GM12878 (cell line): Measurements from ENCODE around the gene KIF3A. TPM values are rescaled to one million over a fixed set of nuclear protein-coding genes. Genes with fewer than 3 reads are reported as not detected.

ENCODE experiments used
- ATAC-seq: fragments of 200-7000 bp; cut with Tn5 transposase; 3 replicates; pipeline ENCODE4 v1.9.1; 2020; ENCODE audit warnings: mild to moderate bottlenecking, moderate library complexity
- BruUV-seq: library from RNA; stranded (reverse); fragments of 400-500 nt; replicated peaks from 2 replicates; lab custom pipeline; 2021; lab: Mats Ljungman, UMichigan
- CTCF ChIA-PET: fragments of 300-600 bp; sonication (Branson Sonifier 250); formaldehyde crosslinking; extraction: SDS; loops from one replicate; lab custom pipeline; 2021; ENCODE audit warnings: inconsistent platforms; lab: Yijun Ruan, JAX
- POLR2A ChIA-PET: fragments of 350-600 bp; formaldehyde crosslinking; extraction: SDS; loops from one replicate; lab custom pipeline; 2021; ENCODE audit warnings: inconsistent platforms; lab: Charles Lee
- RAD21 ChIA-PET: fragments of 300-600 bp; sonication (Branson Sonifier 250); formaldehyde crosslinking; loops from one replicate; lab custom pipeline; 2023; ENCODE audit warnings: antibody characterized with exemption; ENCODE audit not compliant: unreplicated experiment; lab: Charles Lee
- SMC1A ChIA-PET: fragments of 300-600 bp; sonication (Branson Sonifier 250); formaldehyde crosslinking; loops from one replicate; lab custom pipeline; 2023; ENCODE audit not compliant: unreplicated experiment, uncharacterized antibody; lab: Charles Lee
- DNase-seq: peaks from one replicate; pipeline ENCODE4 v3.0.0-alpha.2; 2011; ENCODE audit warnings: low read depth, low spot score
- FAIRE-seq: peaks from 3 replicates; lab custom pipeline; 2011; peaks lifted over from hg19 to GRCh38; lab: Jason Lieb, UNC
- H2AFZ ChIP-seq: 2 replicates; pipeline ENCODE4 v1.6.0; 2011; ENCODE audit warnings: low read depth, low read length, control low read depth; ENCODE audit not compliant: control insufficient read depth
- H3K27ac ChIP-seq: 2 replicates; pipeline ENCODE4 v1.5.1; 2011; ENCODE audit warnings: control low read depth; ENCODE audit not compliant: control insufficient read depth, insufficient read depth
- H3K27me3 ChIP-seq, 2 experiments: replicated peaks in 1 of 2; 2 replicates each; pipeline versions ENCODE4 v1.6.0 to v1.6.1; 2011; ENCODE audit warnings: low read length in 1 of 2; ENCODE audit not compliant: control insufficient read depth in 2 of 2, insufficient read depth in 2 of 2
- H3K36me3 ChIP-seq, 2 experiments: 2 replicates each; pipeline ENCODE4 v1.5.1; 2011; ENCODE audit warnings: low read length in 1 of 2; ENCODE audit not compliant: control insufficient read depth in 2 of 2, insufficient read depth in 2 of 2
- H3K4me1 ChIP-seq: 2 replicates; pipeline ENCODE4 v1.6.1; 2011; ENCODE audit warnings: mild to moderate bottlenecking, low read length, moderate library complexity, mixed read lengths; ENCODE audit not compliant: control insufficient read depth, insufficient read depth
- H3K4me2 ChIP-seq: 2 replicates; pipeline ENCODE4 v1.6.0; 2011; ENCODE audit warnings: control low read depth; ENCODE audit not compliant: control insufficient read depth, insufficient read depth
- H3K4me3 ChIP-seq: fragments of 200-600 bp; sonication (generic); 2 replicates; pipeline ENCODE4 v1.5.1; 2016
- H3K79me2 ChIP-seq: 2 replicates; pipeline ENCODE4 v1.6.0; 2011; ENCODE audit warnings: low read length; ENCODE audit not compliant: control insufficient read depth, insufficient read depth
- H3K9ac ChIP-seq: 2 replicates; pipeline ENCODE4 v1.8.0; 2011; ENCODE audit warnings: low read length, control low read depth, mixed read lengths; ENCODE audit not compliant: control insufficient read depth, insufficient read depth
- H3K9me3 ChIP-seq: replicated peaks from 3 replicates; pipeline ENCODE4 v1.5.1; 2011; ENCODE audit warnings: mild to moderate bottlenecking, low read length; ENCODE audit not compliant: control insufficient read depth, insufficient read depth
- H4K20me1 ChIP-seq: 2 replicates; pipeline ENCODE4 v1.6.0; 2011; ENCODE audit not compliant: control insufficient read depth, insufficient read depth
- IKZF1 ChIP-seq: fragments of 450-650 bp; conservative IDR thresholded peaks from 2 replicates; pipeline ENCODE4 v1.6.1; 2017; ENCODE audit warnings: antibody characterized with exemption, mild to moderate bottlenecking
- MEF2B ChIP-seq: fragments of 450-650 bp; IDR thresholded peaks from 2 replicates; pipeline ENCODE4 v1.6.1; 2018; ENCODE audit warnings: mild to moderate bottlenecking, moderate library complexity; ENCODE audit not compliant: partially characterized antibody, poor library complexity, severe bottlenecking
- PAX8 ChIP-seq: fragments of 450-650 bp; IDR thresholded peaks from 2 replicates; pipeline ENCODE4 v1.6.1; 2017; ENCODE audit warnings: mild to moderate bottlenecking, moderate library complexity
- POLR2AphosphoS5 ChIP-seq: IDR thresholded peaks from 2 replicates; pipeline ENCODE4 v1.6.1; 2011; ENCODE audit warnings: mild to moderate bottlenecking, low read length, inconsistent platforms
- RAD21 ChIP-seq: IDR thresholded peaks from 2 replicates; pipeline ENCODE4 v1.6.1; 2011; ENCODE audit warnings: mild to moderate bottlenecking, low read depth, low read length, moderate library complexity; ENCODE audit not compliant: insufficient read depth
- RUNX3 ChIP-seq: IDR thresholded peaks from 2 replicates; pipeline ENCODE4 v1.6.1; 2012; ENCODE audit warnings: low read length, inconsistent platforms
- TBL1XR1 ChIP-seq: IDR thresholded peaks from 2 replicates; pipeline ENCODE4 v1.6.1; 2012; ENCODE audit warnings: low read depth, low read length, improper control_type of control experiment
- YY1 ChIP-seq: IDR thresholded peaks from 2 replicates; pipeline ENCODE4 v1.6.1; 2011; ENCODE audit warnings: low read depth, mild to moderate bottlenecking, low read length
- ZNF622 ChIP-seq: fragments of 450-650 bp; IDR thresholded peaks from 2 replicates; pipeline ENCODE4 v1.6.1; 2017; ENCODE audit warnings: mild to moderate bottlenecking, inconsistent platforms
- WGBS: methylation state at CpG from one replicate; pipeline ENCODE4 v1.1.6; 2016; ENCODE audit warnings: low lambda C conversion rate; ENCODE audit not compliant: insufficient replicate concordance, insufficient coverage; ENCODE audit errors: missing lambda C conversion rate; 5-methylcytosine and 5-hydroxymethylcytosine counted together
- in situ Hi-C: fragments of 300-500 bp; cut with MboI; formaldehyde crosslinking; loops from 9 replicates; pipeline ENCODE4 v1.14.3; 2018; ENCODE audit warnings: mixed read lengths
- intact Hi-C: fragments of 100-400 bp; cut with micrococcal nuclease; formaldehyde crosslinking; loops from one replicate; pipeline ENCODE4 v1.14.2; 2022; ENCODE audit not compliant: unreplicated experiment
- polyA plus RNA-seq, 11 experiments: library from polyadenylated mRNA; depleted of rRNA in 4 of 11; unstranded in 6 of 11; stranded (reverse) in 5 of 11; fragments of >200 nt; fragmentation: Nextera tagmentation in 4 of 11; fragmentation: Illumina TruSeq in 1 of 11; extraction: Ambion mirVana in 4 of 11; extraction: Trizol in 1 of 11; gene quantifications; 1 replicate in 1 of 11; 2 replicates in 10 of 11; pipeline versions ENCODE4 v1.2.1 to v1.2.3, GENCODE V29; 2011 to 2016; ENCODE audit warnings: inconsistent platforms in 2 of 11, missing spikeins in 2 of 11, low read depth in 1 of 11
- total RNA-seq, 4 experiments: library from RNA; depleted of rRNA in 3 of 4; stranded (reverse); fragments of >200 nt in 3 of 4; fragmentation: Illumina TruSeq in 1 of 4; extraction: Trizol in 1 of 4; gene quantifications; 2 replicates each; pipeline versions ENCODE4 v1.2.1 to v1.2.3, GENCODE V29; 2013 to 2021

KIF3A gene
- total and polyA plus RNA-seq, 10 of the 15 experiments (the other 5 are each of a cell fraction or from before 2014, with no cell fraction given) = 2.7 to 36.5 (median 10.0) TPM

DNA sequence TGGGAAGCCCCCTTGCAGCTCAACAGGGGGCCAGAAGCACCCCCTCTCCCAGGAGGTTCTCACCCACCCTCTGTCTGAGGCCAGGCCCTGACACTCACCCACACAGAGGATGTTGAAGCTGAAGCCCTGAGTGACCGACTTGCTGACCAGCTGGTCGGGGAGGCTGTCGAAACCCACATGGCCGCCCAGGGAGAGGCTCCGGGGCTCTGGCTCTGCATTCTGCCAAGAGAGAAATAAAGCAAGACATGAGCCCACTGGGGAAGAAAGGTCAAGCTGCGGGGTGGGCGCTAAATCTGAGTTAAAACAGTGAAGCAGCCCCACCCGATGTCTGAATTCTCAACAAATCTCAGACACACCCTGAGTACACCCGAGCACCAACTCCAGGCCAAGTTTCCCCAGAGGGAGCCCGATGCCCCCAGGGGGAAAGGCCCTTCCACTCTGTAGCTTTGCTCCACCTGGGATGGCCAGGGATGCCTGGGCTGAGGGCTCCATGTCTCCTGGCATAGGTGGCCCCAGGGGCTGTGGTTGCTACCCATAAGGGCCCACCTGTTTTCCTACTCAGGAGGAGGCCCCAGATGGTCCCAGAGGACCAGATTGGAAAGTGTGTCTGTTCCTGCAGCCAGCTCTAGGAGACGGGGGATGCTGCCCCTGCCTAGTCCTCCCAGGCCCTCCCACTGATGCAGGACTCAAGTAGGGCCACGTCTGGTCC, 28.1 kb upstream of the KIF3A start:
- ATAC-seq = no peak
- ChIA-PET POLR2A (interaction anchor here (0.6 kb wide), 1 partner anchor 1498 kb away, joined by 4 read pairs; no protein-coding TSS in a partner anchor), RAD21 (no interaction called here), SMC1A (interaction anchor here (1.6 to 2.3 kb wide), 2 partner anchors 11 to 14 kb away, joined by 3 to 8 read pairs; no protein-coding TSS in a partner anchor), CTCF (interaction anchor here (0.7 to 2.1 kb wide), 3 partner anchors 10 to 239 kb away, joined by 3 to 7 read pairs (median 3); partner anchors contain the start of gene CCNI2)
- Histone ChIP-seq H4K20me1 (no peaks in the 10 kb centered on the region), H3K36me3 (peaks cover 3 to 19% of the 10 kb centered on the region in 2 experiments; a peak in 2 of 4 replicates), H2AFZ (no peak overlapping the region), H3K9ac (no peak overlapping the region), H3K4me2 (no peak overlapping the region), H3K4me1 (no peaks in the 10 kb centered on the region), H3K4me3 (no peak overlapping the region), H3K79me2 (no peaks in the 10 kb centered on the region), H3K27me3 (no peaks in the 10 kb centered on the region), H3K9me3 (no peaks in the 10 kb centered on the region), H3K27ac (no peak overlapping the region)
- BruUV-seq = no TSS peak
- WGBS = 80% methylated on average over 12 of the region's 12 CpGs
- TF ChIP-seq PAX8 (no peak), YY1 (no peak), POLR2AphosphoS5 (no peak), RUNX3 (no peak), TBL1XR1 (no peak), IKZF1 (no peak), RAD21 (no peak), MEF2B (no peak), ZNF622 (no peak)
- DNase-seq = no peak
- intact Hi-C loops = no loop called here
- no peak for FAIRE-seq
- in situ Hi-C loops = no loop called here
